ENCODE results near the gene PHF21A. TPM values are rescaled to one million over a fixed set of nuclear protein-coding genes. Genes with fewer than 3 reads are reported as not detected.

Gene PHF21A
- total and polyA plus RNA-seq, 10 of the 15 experiments (the other 5 are each of a cell fraction or from before 2014, with no cell fraction given) = 2.6 to 37.2 (median 16.0) TPM

GRCh38 chr11:45933131-45933831 is 188.0 kb downstream of the PHF21A start (continued):
- TF ChIP-seq NR2C2 (IDR thresholded peaks at IDR 0.05; ENCODE audit: borderline replicate concordance, control insufficient read depth, insufficient read length, low read depth) (no peak), POLR2A (IDR thresholded peaks at IDR 0.05; ENCODE audit: low read depth, low read length) (no peak), NR2C1 (IDR thresholded peaks at IDR 0.05) (no peak), SMAD1 (IDR thresholded peaks at IDR 0.05; ENCODE audit: low read depth, partially characterized antibody) (no peak), IKZF2 (IDR thresholded peaks at IDR 0.05) (peak; percentile 81 to 85; a peak in 3 of 4 replicates), KAT2A (conservative IDR thresholded peaks at IDR 0.05; ENCODE audit: control insufficient read depth, low read depth, low read length) (no peak), ATF2 (IDR thresholded peaks at IDR 0.05; ENCODE audit: low read length) (no peak), PRDM15 (CRISPR knock-in tag; IDR thresholded peaks at IDR 0.05) (no peak), TCF7 (IDR thresholded peaks at IDR 0.05; ENCODE audit: borderline replicate concordance) (no peak), NFXL1 (IDR thresholded peaks at IDR 0.05; ENCODE audit: borderline replicate concordance) (no peak), POLR2AphosphoS2 (IDR thresholded peaks at IDR 0.05; ENCODE audit: low read depth, low read length) (no peak), TBL1XR1 (IDR thresholded peaks at IDR 0.05; ENCODE audit: low read depth, low read length) (peak; percentile 64; the same call in 1 of the 2 replicates), CHD2 (IDR thresholded peaks at IDR 0.05; ENCODE audit: borderline replicate concordance, low read depth, low read length) (0 out of 2 replicates have a peak, but pooled peaks have one; percentile 12)
- TF ChIP-seq, protein P1, sequence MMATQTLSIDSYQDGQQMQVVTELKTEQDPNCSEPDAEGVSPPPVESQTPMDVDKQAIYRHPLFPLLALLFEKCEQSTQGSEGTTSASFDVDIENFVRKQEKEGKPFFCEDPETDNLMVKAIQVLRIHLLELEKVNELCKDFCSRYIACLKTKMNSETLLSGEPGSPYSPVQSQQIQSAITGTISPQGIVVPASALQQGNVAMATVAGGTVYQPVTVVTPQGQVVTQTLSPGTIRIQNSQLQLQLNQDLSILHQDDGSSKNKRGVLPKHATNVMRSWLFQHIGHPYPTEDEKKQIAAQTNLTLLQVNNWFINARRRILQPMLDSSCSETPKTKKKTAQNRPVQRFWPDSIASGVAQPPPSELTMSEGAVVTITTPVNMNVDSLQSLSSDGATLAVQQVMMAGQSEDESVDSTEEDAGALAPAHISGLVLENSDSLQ (IDR thresholded peaks at IDR 0.05) = peak; percentile 90
- TF ChIP-seq, protein P2, sequence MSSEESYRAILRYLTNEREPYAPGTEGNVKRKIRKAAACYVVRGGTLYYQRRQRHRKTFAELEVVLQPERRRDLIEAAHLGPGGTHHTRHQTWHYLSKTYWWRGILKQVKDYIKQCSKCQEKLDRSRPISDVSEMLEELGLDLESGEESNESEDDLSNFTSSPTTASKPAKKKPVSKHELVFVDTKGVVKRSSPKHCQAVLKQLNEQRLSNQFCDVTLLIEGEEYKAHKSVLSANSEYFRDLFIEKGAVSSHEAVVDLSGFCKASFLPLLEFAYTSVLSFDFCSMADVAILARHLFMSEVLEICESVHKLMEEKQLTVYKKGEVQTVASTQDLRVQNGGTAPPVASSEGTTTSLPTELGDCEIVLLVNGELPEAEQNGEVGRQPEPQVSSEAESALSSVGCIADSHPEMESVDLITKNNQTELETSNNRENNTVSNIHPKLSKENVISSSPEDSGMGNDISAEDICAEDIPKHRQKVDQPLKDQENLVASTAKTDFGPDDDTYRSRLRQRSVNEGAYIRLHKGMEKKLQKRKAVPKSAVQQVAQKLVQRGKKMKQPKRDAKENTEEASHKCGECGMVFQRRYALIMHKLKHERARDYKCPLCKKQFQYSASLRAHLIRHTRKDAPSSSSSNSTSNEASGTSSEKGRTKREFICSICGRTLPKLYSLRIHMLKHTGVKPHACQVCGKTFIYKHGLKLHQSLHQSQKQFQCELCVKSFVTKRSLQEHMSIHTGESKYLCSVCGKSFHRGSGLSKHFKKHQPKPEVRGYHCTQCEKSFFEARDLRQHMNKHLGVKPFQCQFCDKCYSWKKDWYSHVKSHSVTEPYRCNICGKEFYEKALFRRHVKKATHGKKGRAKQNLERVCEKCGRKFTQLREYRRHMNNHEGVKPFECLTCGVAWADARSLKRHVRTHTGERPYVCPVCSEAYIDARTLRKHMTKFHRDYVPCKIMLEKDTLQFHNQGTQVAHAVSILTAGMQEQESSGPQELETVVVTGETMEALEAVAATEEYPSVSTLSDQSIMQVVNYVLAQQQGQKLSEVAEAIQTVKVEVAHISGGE (CRISPR knock-in tag; IDR thresholded peaks at IDR 0.05) = no peak
- TF ChIP-seq, protein P3, sequence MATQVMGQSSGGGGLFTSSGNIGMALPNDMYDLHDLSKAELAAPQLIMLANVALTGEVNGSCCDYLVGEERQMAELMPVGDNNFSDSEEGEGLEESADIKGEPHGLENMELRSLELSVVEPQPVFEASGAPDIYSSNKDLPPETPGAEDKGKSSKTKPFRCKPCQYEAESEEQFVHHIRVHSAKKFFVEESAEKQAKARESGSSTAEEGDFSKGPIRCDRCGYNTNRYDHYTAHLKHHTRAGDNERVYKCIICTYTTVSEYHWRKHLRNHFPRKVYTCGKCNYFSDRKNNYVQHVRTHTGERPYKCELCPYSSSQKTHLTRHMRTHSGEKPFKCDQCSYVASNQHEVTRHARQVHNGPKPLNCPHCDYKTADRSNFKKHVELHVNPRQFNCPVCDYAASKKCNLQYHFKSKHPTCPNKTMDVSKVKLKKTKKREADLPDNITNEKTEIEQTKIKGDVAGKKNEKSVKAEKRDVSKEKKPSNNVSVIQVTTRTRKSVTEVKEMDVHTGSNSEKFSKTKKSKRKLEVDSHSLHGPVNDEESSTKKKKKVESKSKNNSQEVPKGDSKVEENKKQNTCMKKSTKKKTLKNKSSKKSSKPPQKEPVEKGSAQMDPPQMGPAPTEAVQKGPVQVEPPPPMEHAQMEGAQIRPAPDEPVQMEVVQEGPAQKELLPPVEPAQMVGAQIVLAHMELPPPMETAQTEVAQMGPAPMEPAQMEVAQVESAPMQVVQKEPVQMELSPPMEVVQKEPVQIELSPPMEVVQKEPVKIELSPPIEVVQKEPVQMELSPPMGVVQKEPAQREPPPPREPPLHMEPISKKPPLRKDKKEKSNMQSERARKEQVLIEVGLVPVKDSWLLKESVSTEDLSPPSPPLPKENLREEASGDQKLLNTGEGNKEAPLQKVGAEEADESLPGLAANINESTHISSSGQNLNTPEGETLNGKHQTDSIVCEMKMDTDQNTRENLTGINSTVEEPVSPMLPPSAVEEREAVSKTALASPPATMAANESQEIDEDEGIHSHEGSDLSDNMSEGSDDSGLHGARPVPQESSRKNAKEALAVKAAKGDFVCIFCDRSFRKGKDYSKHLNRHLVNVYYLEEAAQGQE (IDR thresholded peaks at IDR 0.05; ENCODE audit: low read depth, low read length) = no peak

Measured in GM12878 (cell line).